HEK293 (cell line): ENCODE data around the gene TUBGCP6.

Experiments used
- CTCF ChIP-seq: fragments of 450-650 bp; formaldehyde crosslinking; IDR thresholded peaks from 2 replicates; pipeline ENCODE4 v1.5.1; 2016; ENCODE audit warnings: missing biosample characterization, missing genetic modification characterization
- IKZF3 ChIP-seq: fragments of 450-650 bp; IDR thresholded peaks from 2 replicates; pipeline ENCODE4 v1.5.0; 2018; ENCODE audit warnings: missing biosample characterization, mild to moderate bottlenecking, missing genetic modification characterization, moderate library complexity
- PATZ1 ChIP-seq: fragments of 450-650 bp; formaldehyde crosslinking; IDR thresholded peaks from 2 replicates; pipeline ENCODE4 v1.5.1; 2016; ENCODE audit warnings: missing biosample characterization, missing genetic modification characterization
- TCF7L2 ChIP-seq: IDR thresholded peaks from 2 replicates; pipeline ENCODE4 v1.6.1; 2011; ENCODE audit warnings: low read depth, mild to moderate bottlenecking, inconsistent platforms, low read length, moderate library complexity, borderline replicate concordance
- ZNF311 ChIP-seq: fragments of 450-650 bp; formaldehyde crosslinking; IDR thresholded peaks from 2 replicates; pipeline ENCODE4 v1.5.1; 2017; ENCODE audit warnings: missing biosample characterization, missing genetic modification characterization, borderline replicate concordance

DNA sequence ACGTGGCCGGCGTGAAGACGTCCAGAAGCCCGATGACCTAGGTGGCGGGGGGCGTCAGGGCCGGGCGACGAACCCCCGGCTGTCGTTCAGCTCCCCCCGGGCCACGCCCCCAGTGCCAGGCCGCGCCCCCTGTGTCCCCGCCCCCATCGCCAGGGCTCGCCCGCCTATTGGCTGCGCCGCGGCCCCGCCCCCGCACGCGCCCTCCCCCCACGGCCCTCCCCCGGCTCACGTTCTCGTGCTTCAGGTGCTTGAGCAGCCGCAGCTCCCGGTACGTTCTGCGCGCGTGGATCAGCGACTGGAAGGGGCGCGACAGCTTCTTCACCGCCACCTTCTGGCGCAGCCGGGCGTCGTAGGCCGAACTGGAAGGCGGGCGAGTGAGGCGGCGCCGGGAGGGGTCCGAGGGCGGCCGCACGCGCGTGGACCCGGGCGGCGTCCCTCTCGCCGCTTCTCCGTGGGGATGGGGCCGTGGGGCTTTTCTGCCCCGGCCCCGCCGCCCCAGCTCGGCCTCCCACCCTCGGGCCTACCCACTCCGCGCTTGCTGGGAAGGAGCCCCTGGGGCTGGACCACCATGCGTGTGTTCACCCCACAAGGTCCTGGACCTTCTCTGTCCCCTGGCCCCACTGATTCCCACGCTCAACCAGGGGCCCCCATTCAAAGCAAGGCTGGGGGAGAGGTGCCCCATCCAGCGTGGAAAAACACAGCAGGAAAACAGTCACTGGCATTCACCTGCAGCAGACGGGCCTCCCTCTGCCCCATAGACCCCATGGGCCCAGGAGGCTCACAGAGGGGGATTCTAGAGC lies 23.0 kb upstream of the TUBGCP6 start:
- TF ChIP-seq TCF7L2 (no peak), ZNF311 (tag by site-specific recombination) (no peak), CTCF (no peak), PATZ1 (no peak), IKZF3 (tag by site-specific recombination) (no peak)
